K562 (cell line): Measurements from ENCODE around the gene ROPN1L. TPM values are rescaled to one million over a fixed set of nuclear protein-coding genes. Genes with fewer than 3 reads are reported as not detected.

Experiments
- ATF3 ChIP-seq, 2 experiments: fragments of 450-650 bp in 1 of 2; sonication (generic) in 1 of 2; formaldehyde crosslinking in 1 of 2; IDR thresholded peaks in 1 of 2; conservative IDR thresholded peaks in 1 of 2; 2 replicates each; pipeline versions ENCODE4 v1.6.1 to v1.8.1; 2016 to 2023; ENCODE audit warnings: mild to moderate bottlenecking in 2 of 2, moderate library complexity in 2 of 2, inconsistent platforms in 1 of 2, missing genetic modification reagents in 1 of 2
- BRD4 ChIP-seq: fragments of 200-600 bp; sonication (generic); IDR thresholded peaks from 2 replicates; pipeline ENCODE4 v1.6.1; 2017; ENCODE audit warnings: inconsistent platforms
- CEBPB ChIP-seq: fragments of 450-650 bp; IDR thresholded peaks from 2 replicates; pipeline ENCODE4 v1.6.1; 2016; ENCODE audit warnings: missing genetic modification characterization, missing compliant biosample characterization
- CHD4 ChIP-seq: fragments of 200-600 bp; sonication (generic); IDR thresholded peaks from 3 replicates; pipeline ENCODE4 v1.6.1; 2012; ENCODE audit warnings: low read depth, mild to moderate bottlenecking, mixed read lengths, low read length, inconsistent platforms; ENCODE audit not compliant: insufficient read depth, insufficient replicate concordance, poor library complexity, severe bottlenecking
- CREB3 ChIP-seq: fragments of 450-650 bp; conservative IDR thresholded peaks from 2 replicates; pipeline ENCODE4 v1.6.1; 2016; ENCODE audit warnings: missing genetic modification characterization, low read depth, mild to moderate bottlenecking, missing compliant biosample characterization, moderate library complexity
- CTCF ChIP-seq, 3 experiments: IDR thresholded peaks in 2 of 3; conservative IDR thresholded peaks in 1 of 3; 2 replicates each; pipeline ENCODE4 v1.5.1; 2011 to 2012; ENCODE audit warnings: low read length in 3 of 3, mild to moderate bottlenecking in 3 of 3, control low read depth in 2 of 3, improper control_type of control experiment in 1 of 3, inconsistent platforms in 1 of 3, low read depth in 1 of 3, mixed read lengths in 1 of 3, moderate library complexity in 1 of 3; ENCODE audit not compliant: insufficient read depth in 2 of 3
- GABPB1 ChIP-seq: sonication (generic); formaldehyde crosslinking; IDR thresholded peaks from 2 replicates; pipeline ENCODE4 v1.8.0; 2022; ENCODE audit warnings: mild to moderate bottlenecking, missing genetic modification reagents
- HBP1 ChIP-seq: fragments of 450-650 bp; formaldehyde crosslinking; IDR thresholded peaks from 2 replicates; pipeline ENCODE4 v1.4.0; 2022; ENCODE audit warnings: missing genetic modification characterization
- JUNB ChIP-seq: fragments of 450-650 bp; formaldehyde crosslinking; conservative IDR thresholded peaks from 2 replicates; pipeline ENCODE4 v1.4.0; 2020; ENCODE audit warnings: mild to moderate bottlenecking
- MAFK ChIP-seq: IDR thresholded peaks from 2 replicates; pipeline ENCODE4 v1.6.1; 2011; ENCODE audit warnings: low read length, improper control_type of control experiment
- MLX ChIP-seq, 2 experiments: fragments of 450-650 bp in 1 of 2; sonication (generic) in 1 of 2; formaldehyde crosslinking; conservative IDR thresholded peaks; 2 replicates each; pipeline versions ENCODE4 v1.4.0 to v1.8.1; 2020 to 2022; ENCODE audit warnings: mild to moderate bottlenecking in 1 of 2, missing genetic modification reagents in 1 of 2
- MTA1 ChIP-seq: fragments of 450-650 bp; IDR thresholded peaks from 2 replicates; pipeline ENCODE4 v1.6.1; 2017; ENCODE audit warnings: borderline replicate concordance
- MYNN ChIP-seq, 2 experiments: sonication (generic); formaldehyde crosslinking in 1 of 2; IDR thresholded peaks; 2 replicates each; pipeline versions ENCODE4 v1.5.0 to v1.6.1; 2016 to 2020; ENCODE audit warnings: antibody characterized with exemption in 1 of 2, missing genetic modification reagents in 1 of 2
- NFE2 ChIP-seq: IDR thresholded peaks from 2 replicates; pipeline ENCODE4 v1.6.1; 2014; ENCODE audit warnings: antibody characterized with exemption, low read depth
- NFYB ChIP-seq: IDR thresholded peaks from 2 replicates; pipeline ENCODE4 v1.6.1; 2011; ENCODE audit warnings: mild to moderate bottlenecking, moderate library complexity; ENCODE audit not compliant: insufficient read length; ENCODE audit errors: extremely low read depth
- PML ChIP-seq: IDR thresholded peaks from 2 replicates; pipeline ENCODE4 v1.6.1; 2012; ENCODE audit warnings: low read length, inconsistent platforms
- RBM14 ChIP-seq: fragments of 200-400 bp; formaldehyde crosslinking; IDR thresholded peaks from 2 replicates; pipeline ENCODE4 v1.6.1; 2018; ENCODE audit warnings: low read depth, mild to moderate bottlenecking, low read length, moderate library complexity, borderline replicate concordance; ENCODE audit not compliant: insufficient read depth
- RFX7 ChIP-seq: fragments of 250-450 bp; sonication (Bioruptor Pico); IDR thresholded peaks from 2 replicates; pipeline ENCODE4 v1.5.1; 2021; ENCODE audit warnings: mild to moderate bottlenecking
- SMARCB1 ChIP-seq: IDR thresholded peaks from 2 replicates; pipeline ENCODE4 v1.6.1; 2011; ENCODE audit warnings: improper control_type of control experiment, low read depth; ENCODE audit not compliant: insufficient read length
- SP2 ChIP-seq: IDR thresholded peaks from 2 replicates; pipeline ENCODE4 v1.6.1; 2011; ENCODE audit warnings: mild to moderate bottlenecking, low read depth, low read length, moderate library complexity; ENCODE audit not compliant: poor library complexity, severe bottlenecking; ENCODE audit errors: extremely low read depth
- TBP ChIP-seq: optimal IDR thresholded peaks from 2 replicates; pipeline ENCODE3; 2011; ENCODE audit warnings: low read depth, low read length, improper control_type of control experiment
- ZBED1 ChIP-seq: IDR thresholded peaks from 2 replicates; pipeline ENCODE4 v1.6.1; 2014
- ZNF408 ChIP-seq: fragments of 250-450 bp; sonication (Bioruptor Pico); IDR thresholded peaks from 2 replicates; pipeline ENCODE4 v1.4.0; 2020; ENCODE audit warnings: low read depth, mild to moderate bottlenecking, moderate library complexity
- ZNF695 ChIP-seq: fragments of 450-650 bp; formaldehyde crosslinking; IDR thresholded peaks from 2 replicates; pipeline ENCODE4 v1.4.0; 2020; ENCODE audit warnings: mild to moderate bottlenecking, moderate library complexity
- polyA plus RNA-seq, 8 experiments: library from polyadenylated mRNA; depleted of rRNA in 4 of 8; stranded (reverse) in 5 of 8; unstranded in 3 of 8; fragments of >200 nt; fragmentation: Nextera tagmentation in 2 of 8; fragmentation: Illumina TruSeq in 1 of 8; extraction: Ambion mirVana in 2 of 8; extraction: Trizol in 1 of 8; gene quantifications; 2 replicates each; pipeline versions ENCODE4 v1.2.1 to v1.2.3, GENCODE V29; 2011 to 2014; ENCODE audit warnings: inconsistent platforms in 1 of 8, missing spikeins in 1 of 8
- total RNA-seq, 7 experiments: library from RNA; depleted of rRNA in 6 of 7; stranded (reverse); fragments of >200 nt in 6 of 7; fragmentation: Illumina TruSeq in 2 of 7; extraction: Trizol in 2 of 7; gene quantifications; 2 replicates each; pipeline versions ENCODE4 v1.2.1 to v1.2.3, GENCODE V29; 2011 to 2021; ENCODE audit warnings: low replicate concordance in 1 of 7

Gene ROPN1L
- total and polyA plus RNA-seq, 9 of the 15 experiments (the other 6 are each of a cell fraction or from before 2014, with no cell fraction given): 0.04 to 0.85 (median 0.24) TPM; not detected in 3

GRCh38 chr5:10420932-10421331 lies 20.7 kb upstream of the ROPN1L start (continued):
- TF ChIP-seq PML (no peak), MTA1 (no peak), CREB3 (tag) (no peak), TBP (no peak), ZBED1 (no peak), JUNB (no peak), CHD4 (no peak), RFX7 (no peak), BRD4 (no peak), MAFK (peak; percentile 95), CTCF (IDR thresholded peaks at IDR 0.05 in 2 of 3, conservative IDR thresholded peaks at IDR 0.05 in 1 of 3; ENCODE audit: insufficient read depth in 2 of 3, low read depth in 1 of 3, low read length in 3 of 3) (no peak), GABPB1 (CRISPR knock-in tag) (no peak), NFYB (no peak), NFE2 (peak; percentile 84), SMARCB1 (no peak), SP2 (no peak), ZNF408 (CRISPR knock-in tag) (no peak), ZNF695 (no peak), MYNN (IDR thresholded peaks at IDR 0.05) (no peak), MYNN (CRISPR knock-in tag; IDR thresholded peaks at IDR 0.05) (no peak), MLX (CRISPR knock-in tag; conservative IDR thresholded peaks at IDR 0.05) (no peak), ATF3 (IDR thresholded peaks at IDR 0.05) (peak; percentile 26; the same call in 1 of the 2 replicates), ATF3 (CRISPR knock-in tag; conservative IDR thresholded peaks at IDR 0.05) (no peak), HBP1 (no peak), CEBPB (no peak), RBM14 (no peak)
